DOHH2 (cell line): ENCODE data around the gene KMT2D.

Experiments used
- CTCF ChIP-seq: fragments of 200-600 bp; sonication (generic); IDR thresholded peaks from one replicate; pipeline ENCODE4 v1.5.1; 2014; ENCODE audit warnings: antibody characterized with exemption, mild to moderate bottlenecking, low read depth, low read length; ENCODE audit not compliant: poor library complexity, severe bottlenecking
- EZH2phosphoT487 ChIP-seq: fragments of 200-600 bp; sonication (generic); IDR thresholded peaks from 2 replicates; pipeline ENCODE4 v1.6.1; 2017; ENCODE audit warnings: borderline replicate concordance, mild to moderate bottlenecking, antibody characterized with exemption, low read length, moderate library complexity, mixed read lengths

DNA sequence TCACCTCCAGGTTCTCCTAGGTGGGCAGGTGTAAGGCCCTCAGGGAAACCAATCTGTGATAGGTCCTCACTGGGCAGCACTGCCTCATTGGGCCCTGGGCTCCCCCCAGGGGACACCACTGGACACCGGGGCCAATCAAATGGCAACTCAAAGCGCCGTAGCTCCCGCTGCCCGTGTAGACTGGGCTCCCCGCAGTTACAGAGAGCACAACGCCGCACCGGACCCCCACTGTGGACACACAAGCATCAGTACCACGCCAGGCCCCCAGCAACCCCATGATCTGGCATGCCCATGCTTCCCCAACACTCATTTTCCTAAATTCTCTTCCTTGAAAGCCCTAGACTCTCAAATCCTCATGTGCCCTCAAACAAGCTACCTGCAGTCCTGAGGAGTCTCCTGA is 6.1 kb downstream of the KMT2D start:
- no peak for TF ChIP-seq CTCF
- TF ChIP-seq EZH2phosphoT487: no peak
